Measurements from ENCODE around the gene SPEM2. TPM values are rescaled to one million over a fixed set of nuclear protein-coding genes. Genes with fewer than 3 reads are reported as not detected.

The SPEM2 gene
- total RNA-seq, 8 experiments from 2014 or later = 0.24 to 0.43 (median 0.40) TPM; not detected in 5

DNA sequence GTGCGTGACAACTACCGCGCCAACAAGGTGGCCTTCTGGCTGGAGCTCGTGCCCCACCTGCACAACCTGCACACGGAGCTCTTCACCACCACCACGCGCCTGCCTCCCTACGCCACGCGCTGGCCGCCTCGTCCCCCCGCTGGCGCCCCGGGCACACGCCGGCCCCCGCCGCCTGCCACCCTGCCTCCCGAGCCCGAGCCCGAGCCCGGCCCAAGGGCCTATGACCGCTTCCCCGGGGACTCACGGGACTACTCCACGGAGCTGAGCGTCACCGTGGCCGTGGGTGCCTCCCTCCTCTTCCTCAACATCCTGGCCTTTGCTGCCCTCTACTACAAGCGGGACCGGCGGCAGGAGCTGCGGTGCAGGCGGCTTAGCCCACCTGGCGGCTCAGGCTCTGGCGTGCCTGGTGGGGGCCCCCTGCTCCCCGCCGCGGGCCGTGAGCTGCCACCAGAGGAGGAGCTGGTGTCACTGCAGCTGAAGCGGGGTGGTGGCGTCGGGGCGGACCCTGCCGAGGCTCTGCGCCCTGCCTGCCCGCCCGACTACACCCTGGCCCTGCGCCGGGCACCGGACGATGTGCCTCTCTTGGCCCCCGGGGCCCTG lies 8.3 kb upstream of the SPEM2 start:
- 100% methylated on average over 1 to 3 of the region's 54 CpGs; no CpG with 5 or more reads in 8 of the 10 experiments for WGBS, 10 experiments
- peak in 1 of 8 experiments; percentile 10 for ATAC-seq (replicated peaks in 6 of 8)
- Histone ChIP-seq H3K4me1 (replicated peaks in 1 of 2) (peaks cover 27 to 32% of the 10 kb centered on the region in 2 donors), H3K27ac (no peak overlapping the region), H3K4me3 (no peak overlapping the region)
- in situ Hi-C loops (cut with MboI; ENCODE audit: low pct_unique_long_range_greater_than_20kb in 2 of 9, low sequenced_read_pairs in 9 of 9, unreplicated experiment in 9 of 9) = no loop called here

DNA sequence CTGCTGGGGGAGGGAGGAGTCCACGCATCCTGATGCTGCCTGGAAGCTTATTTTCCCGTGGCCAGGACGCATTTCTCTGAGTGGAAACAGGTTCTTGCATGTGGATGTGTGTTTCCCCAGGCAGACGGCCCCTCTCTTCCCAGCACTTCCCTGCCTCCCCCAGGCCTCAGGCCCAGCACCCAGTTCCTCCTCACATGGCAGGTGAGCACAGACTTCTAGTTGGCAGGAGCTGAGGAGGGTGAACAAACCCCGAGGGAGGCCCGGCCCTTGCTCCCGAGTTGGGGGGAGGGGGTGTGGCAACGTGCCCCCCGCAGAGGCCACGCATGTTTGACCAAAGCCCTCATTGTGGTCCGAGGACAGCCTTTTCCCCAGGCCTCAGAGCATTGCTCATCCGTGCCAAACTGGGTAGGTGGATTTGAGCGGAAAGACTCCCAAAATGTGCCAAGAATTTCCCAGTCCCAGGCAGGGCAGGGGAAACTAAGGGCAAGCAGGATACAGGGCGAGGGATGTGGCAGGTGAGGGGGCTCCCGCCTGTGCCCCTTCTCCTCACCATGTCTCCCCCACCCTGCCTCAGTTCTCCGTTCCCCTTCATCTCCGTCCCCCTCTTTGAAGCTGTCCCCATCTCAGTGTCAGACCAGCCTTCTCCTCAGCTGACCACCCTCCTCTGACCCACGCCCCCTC lies 6.8 kb upstream of the SPEM2 start:
- peaks cover 27 to 33% of the 10 kb centered on the region in 2 donors for H3K4me1 ChIP-seq (replicated peaks in 1 of 2)
- no peak for ATAC-seq (replicated peaks in 6 of 8)
- in situ Hi-C loops (cut with MboI; ENCODE audit: low pct_unique_long_range_greater_than_20kb in 2 of 9, low sequenced_read_pairs in 9 of 9, unreplicated experiment in 9 of 9) = no loop called here
- H3K27ac ChIP-seq = peak overlapping the region in 1 of 2 donors; percentile 7
- no peak overlapping the region for H3K4me3 ChIP-seq
- WGBS, 10 experiments = 0 to 80% (median 50%) methylated on average over 1 to 3 of the region's 18 CpGs; no CpG with 5 or more reads in 6 of the 10 experiments

DNA sequence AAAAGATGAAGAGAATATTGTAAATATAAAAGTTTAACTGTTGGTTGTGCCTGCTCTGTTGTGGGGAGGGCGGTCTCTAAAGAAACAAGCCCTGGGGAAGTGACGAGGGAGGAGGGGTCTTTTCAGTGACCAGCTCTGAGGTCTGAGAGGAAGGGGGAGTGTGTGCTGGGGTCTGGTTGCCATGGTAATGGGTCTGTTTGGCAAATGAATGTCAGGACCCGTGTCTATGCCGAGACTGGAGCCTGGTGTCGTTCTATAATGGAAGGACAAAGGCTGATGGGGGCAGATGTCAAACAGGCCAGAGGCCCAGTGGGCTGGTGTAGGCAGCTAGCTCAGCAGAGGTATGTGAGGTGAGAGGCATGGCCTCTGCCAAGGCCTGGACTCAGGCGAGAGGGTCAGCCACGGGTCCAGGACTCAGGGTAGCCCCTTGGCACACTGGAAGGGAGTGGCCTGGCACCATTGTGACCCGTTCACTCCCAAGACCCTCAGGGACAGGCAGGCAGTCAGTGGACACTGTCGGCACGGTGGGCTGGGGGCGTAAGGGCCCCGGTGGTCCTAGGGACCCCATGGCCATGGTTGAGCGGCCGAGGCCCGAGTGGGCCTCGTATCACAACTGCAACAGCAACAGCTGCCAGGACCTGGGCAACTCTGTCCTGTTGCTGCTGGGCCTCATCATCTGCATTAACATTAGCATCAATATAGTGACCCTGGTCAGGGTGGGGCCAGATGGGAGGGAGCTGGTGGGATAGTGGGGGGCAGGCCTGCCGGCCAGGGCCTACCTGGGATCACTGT lies 5.4 kb upstream of the SPEM2 start, which contains the start of gene SPEM1:
Gene SPEM1, plus strand, starts transcription at position 506 of the 792 bp plus-strand sequence. Its CDS starts 61 bp downstream, at position 567.
- WGBS, 10 experiments = 0 to 60% (median 18%) methylated on average over 1 to 7 of the region's 17 CpGs; no CpG with 5 or more reads in 5 of the 10 experiments
- in situ Hi-C loops (cut with MboI; ENCODE audit: low pct_unique_long_range_greater_than_20kb in 2 of 9, low sequenced_read_pairs in 9 of 9, unreplicated experiment in 9 of 9) = no loop called here

GRCh38 chr17:7421186-7421585 lies 4.2 kb upstream of the SPEM2 start:
- WGBS, 10 experiments = 90% methylated on average over 4 of the region's 16 CpGs; no CpG with 5 or more reads in 9 of the 10 experiments
- H3K4me3 ChIP-seq = no peak overlapping the region
- ATAC-seq (replicated peaks in 6 of 8) = peak in 2 of 8 experiments; percentile 4 to 10
- no peak overlapping the region for H3K27ac ChIP-seq
- in situ Hi-C loops (cut with MboI; ENCODE audit: low pct_unique_long_range_greater_than_20kb in 2 of 9, low sequenced_read_pairs in 9 of 9, unreplicated experiment in 9 of 9) = no loop called here
- peaks cover 27 to 37% of the 10 kb centered on the region in 2 donors for H3K4me1 ChIP-seq (replicated peaks in 1 of 2)

More for the DNA sequence above, 5.4 kb upstream of the SPEM2 start, which contains the start of gene SPEM1:
- Histone ChIP-seq H3K27ac (peak within 1 kb of the TSS; percentile 31 to 73), H3K4me1 (replicated peaks in 1 of 2) (peaks cover 27 to 37% of the 10 kb centered on the region in 2 donors), H3K4me3 (no peak within 1 kb of the TSS)
- peak in 5 of 8 experiments; percentile 34 to 67 (median 51) for ATAC-seq (replicated peaks in 6 of 8)

GRCh38 chr17:7423679-7424078 lies 1.7 kb upstream of the SPEM2 start:
- peak in 2 of 8 experiments; percentile 6 to 45 for ATAC-seq (replicated peaks in 6 of 8)
- H3K27ac ChIP-seq = no peak overlapping the region
- no peak overlapping the region for H3K4me3 ChIP-seq
- WGBS, 10 experiments = 59 to 90% (median 76%) methylated on average over 3 of the region's 4 CpGs; no CpG with 5 or more reads in 7 of the 10 experiments
- in situ Hi-C loops (cut with MboI; ENCODE audit: low pct_unique_long_range_greater_than_20kb in 2 of 9, low sequenced_read_pairs in 9 of 9, unreplicated experiment in 9 of 9) = no loop called here
- H3K4me1 ChIP-seq (replicated peaks in 1 of 2) = peaks cover 21 to 31% of the 10 kb centered on the region in 2 donors

DNA sequence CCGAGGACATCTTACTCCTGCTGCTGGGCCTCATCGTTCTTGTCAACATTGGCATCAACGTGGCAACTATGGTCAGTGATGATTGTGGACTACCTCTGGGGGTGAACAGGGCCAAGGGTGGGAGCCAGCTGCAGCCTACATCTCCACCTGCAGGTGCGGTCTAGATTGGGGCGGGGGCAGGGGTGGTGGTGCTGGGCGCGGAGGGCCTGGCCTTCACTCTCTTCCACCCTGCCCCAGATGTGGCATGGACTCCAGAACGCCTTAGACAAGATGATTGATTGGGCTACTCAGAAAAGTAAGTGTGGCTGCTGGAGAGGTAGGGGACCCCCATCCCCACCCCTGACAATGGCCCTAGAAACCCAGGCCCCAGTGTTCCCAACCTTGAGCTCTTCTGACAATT lies 340 bp downstream of the SPEM2 start:
- no peak overlapping the region for H3K27ac ChIP-seq
- WGBS, 10 experiments = 80 to 100% (median 100%) methylated on average over 1 to 2 of the region's 8 CpGs; no CpG with 5 or more reads in 7 of the 10 experiments
- peaks cover under 1 to 10% of the 10 kb centered on the region in 2 donors for H3K4me1 ChIP-seq (replicated peaks in 1 of 2)
- no peak for ATAC-seq (replicated peaks in 6 of 8)
- in situ Hi-C loops (cut with MboI; ENCODE audit: low pct_unique_long_range_greater_than_20kb in 2 of 9, low sequenced_read_pairs in 9 of 9, unreplicated experiment in 9 of 9) = no loop called here
- H3K4me3 ChIP-seq = no peak overlapping the region

- Histone ChIP-seq H3K4me1 (replicated peaks in 1 of 2) (peaks cover 0 to 5% of the 10 kb centered on the region in 2 donors), H3K27ac (no peak overlapping the region), H3K4me3 (no peak overlapping the region)
- peak in 2 of 8 experiments; percentile 11 to 12 for ATAC-seq (replicated peaks in 6 of 8)
- in situ Hi-C loops (cut with MboI; ENCODE audit: low pct_unique_long_range_greater_than_20kb in 2 of 9, low sequenced_read_pairs in 9 of 9, unreplicated experiment in 9 of 9) = no loop called here
- WGBS, 10 experiments = 86 to 100% (median 93%) methylated on average over 6 to 16 of the region's 33 CpGs; no CpG with 5 or more reads in 6 of the 10 experiments
These were observed 917 bp downstream of the SPEM2 start for GRCh38 chr17:7426203-7426863.

GRCh38 chr17:7426896-7427489 lies 1.6 kb downstream of the SPEM2 start:
- WGBS, 10 experiments = 30 to 97% (median 89%) methylated on average over 1 to 5 of the region's 29 CpGs; no CpG with 5 or more reads in 5 of the 10 experiments
- H3K4me3 ChIP-seq = no peak overlapping the region
- in situ Hi-C loops (cut with MboI; ENCODE audit: low pct_unique_long_range_greater_than_20kb in 2 of 9, low sequenced_read_pairs in 9 of 9, unreplicated experiment in 9 of 9) = no loop called here
- ATAC-seq (replicated peaks in 6 of 8) = peak in 3 of 8 experiments; percentile 9 to 13 (median 12)
- H3K4me1 ChIP-seq (replicated peaks in 1 of 2) = peaks cover 0 to 5% of the 10 kb centered on the region in 2 donors
- H3K27ac ChIP-seq = no peak overlapping the region

GRCh38 chr17:7427549-7427948 lies 2.1 kb downstream of the SPEM2 start:
- Histone ChIP-seq H3K27ac (no peak overlapping the region), H3K4me1 (replicated peaks in 1 of 2) (peaks cover 0 to 5% of the 10 kb centered on the region in 2 donors), H3K4me3 (no peak overlapping the region)
- WGBS, 10 experiments = 60 to 100% (median 81%) methylated on average over 1 to 3 of the region's 7 CpGs; no CpG with 5 or more reads in 6 of the 10 experiments
- no peak for ATAC-seq (replicated peaks in 6 of 8)
- in situ Hi-C loops (cut with MboI; ENCODE audit: low pct_unique_long_range_greater_than_20kb in 2 of 9, low sequenced_read_pairs in 9 of 9, unreplicated experiment in 9 of 9) = no loop called here

DNA sequence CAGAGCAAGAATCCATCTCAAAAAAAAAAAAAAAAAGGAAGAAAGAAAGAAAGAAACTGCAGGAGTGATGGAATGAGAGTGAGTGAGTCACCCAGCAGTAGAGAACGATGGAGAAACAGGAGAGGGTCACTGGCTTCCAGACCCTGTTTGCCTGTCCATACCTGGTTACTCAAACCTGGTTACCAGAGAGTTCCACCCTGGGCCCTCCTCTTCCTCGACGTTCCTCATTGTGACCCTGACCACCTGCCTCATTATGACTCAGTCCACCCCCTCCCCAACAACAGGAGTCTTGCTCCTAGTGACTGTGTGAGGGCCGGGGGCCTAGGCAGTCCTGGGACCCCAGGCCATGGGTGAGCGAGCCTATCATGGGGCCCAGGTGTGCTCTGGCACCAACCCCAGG lies 3.1 kb downstream of the SPEM2 start, which contains the start of gene SPEM3:
Gene SPEM3, plus strand, starts transcription at position 301 of the 400 bp plus-strand sequence. Its CDS starts 46 bp downstream, at position 347.
- WGBS, 10 experiments = 17 to 67% (median 46%) methylated on average over 1 to 3 of the region's 5 CpGs; no CpG with 5 or more reads in 2 of the 10 experiments
- in situ Hi-C loops (cut with MboI; ENCODE audit: low pct_unique_long_range_greater_than_20kb in 2 of 9, low sequenced_read_pairs in 9 of 9, unreplicated experiment in 9 of 9) = no loop called here
- no peak within 1 kb of the TSS for H3K27ac ChIP-seq

DNA sequence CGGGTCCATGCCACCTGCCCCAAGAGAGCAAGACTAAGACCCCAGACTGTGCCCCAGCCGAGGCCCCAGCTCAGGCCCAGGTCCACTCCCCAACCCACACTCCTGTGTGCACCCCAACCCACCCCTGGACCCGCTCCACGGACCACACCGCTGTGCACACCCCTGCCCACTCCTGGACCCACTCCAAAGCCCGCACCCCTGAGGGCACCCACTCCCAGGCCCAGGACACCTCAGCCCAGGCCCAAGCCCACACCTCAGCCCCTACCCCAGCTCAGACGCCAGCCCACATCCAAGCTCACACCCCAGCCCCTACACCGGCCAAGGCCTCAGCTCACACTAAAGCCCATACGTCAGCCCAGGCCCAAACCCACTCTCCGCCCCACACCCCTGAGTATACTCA lies 4.3 kb downstream of the SPEM2 start:
- peak in 4 of 8 experiments; percentile 7 to 32 (median 23) for ATAC-seq (replicated peaks in 6 of 8)
- in situ Hi-C loops (cut with MboI; ENCODE audit: low pct_unique_long_range_greater_than_20kb in 2 of 9, low sequenced_read_pairs in 9 of 9, unreplicated experiment in 9 of 9) = no loop called here
- Histone ChIP-seq H3K4me1 (replicated peaks in 1 of 2) (no peaks in the 10 kb centered on the region), H3K4me3 (no peak overlapping the region), H3K27ac (no peak overlapping the region)
- WGBS, 10 experiments = no CpG with 5 or more reads among the region's 10 CpGs

More for the DNA sequence above, 3.1 kb downstream of the SPEM2 start, which contains the start of gene SPEM3:
- ATAC-seq (replicated peaks in 6 of 8) = no peak
- H3K4me1 ChIP-seq (replicated peaks in 1 of 2) = peaks cover 0 to 4% of the 10 kb centered on the region in 2 donors
- no peak within 1 kb of the TSS for H3K4me3 ChIP-seq

GRCh38 chr17:7431231-7431630 lies 5.8 kb downstream of the SPEM2 start:
- in situ Hi-C loops (cut with MboI; ENCODE audit: low pct_unique_long_range_greater_than_20kb in 2 of 9, low sequenced_read_pairs in 9 of 9, unreplicated experiment in 9 of 9) = no loop called here
- Histone ChIP-seq H3K4me1 (replicated peaks in 1 of 2) (peaks cover 6 to 8% of the 10 kb centered on the region in 2 donors), H3K4me3 (no peak overlapping the region), H3K27ac (no peak overlapping the region)
- ATAC-seq (replicated peaks in 6 of 8) = no peak
- 0 to 40% (median 33%) methylated on average over 1 of the region's 1 CpG; no CpG with 5 or more reads in 7 of the 10 experiments for WGBS, 10 experiments

All from motor neuron (in vitro differentiated cells).